Gastroesophageal sphincter (tissue), 3 donors: ENCODE data around the gene SLFN12L.

Experiments
- CTCF ChIP-seq, 4 experiments: fragments of 200-600 bp in 2 of 4; fragments of 450-650 bp in 2 of 4; sonication (generic) in 1 of 4; IDR thresholded peaks; one replicate each; pipeline ENCODE4 v1.5.1; 2017 to 2019; ENCODE audit warnings: antibody characterized with exemption in 4 of 4, mild to moderate bottlenecking in 2 of 4, moderate library complexity in 2 of 4
- EP300 ChIP-seq: sonication (generic); formaldehyde crosslinking; IDR thresholded peaks from one replicate; pipeline ENCODE4 v1.6.1; 2017; ENCODE audit warnings: antibody characterized with exemption, mild to moderate bottlenecking

GRCh38 chr17:35460354-35460851, 77.1 kb downstream of the SLFN12L start:
- no peak for TF ChIP-seq CTCF (IDR thresholded peaks at IDR 0.05)
- TF ChIP-seq EP300: no peak
